RWPE2 (cell line): ENCODE data around the gene MS4A10.

Experiments used
- ATAC-seq: fragments of 200-7000 bp; cut with Tn5 transposase; 3 replicates; pipeline ENCODE4 v1.9.1; 2021; ENCODE audit warnings: low read depth
- DNase-seq: peaks from one replicate; pipeline ENCODE4 v3.0.0-alpha.2; 2020; ENCODE audit warnings: low spot score
- H3K27ac ChIP-seq: fragments of 450-650 bp; 2 replicates; pipeline ENCODE4 v1.5.1; 2017; ENCODE audit warnings: mild to moderate bottlenecking; ENCODE audit not compliant: poor library complexity, severe bottlenecking
- H3K27me3 ChIP-seq: fragments of 250-450 bp; sonication (Bioruptor Pico); 2 replicates; pipeline ENCODE4 v1.5.1; 2021; ENCODE audit warnings: mild to moderate bottlenecking, moderate library complexity; ENCODE audit not compliant: insufficient read depth, poor library complexity, severe bottlenecking
- H3K36me3 ChIP-seq: fragments of 250-450 bp; sonication (Bioruptor Pico); 2 replicates; pipeline ENCODE4 v1.5.1; 2020; ENCODE audit warnings: low read depth, mild to moderate bottlenecking, moderate library complexity
- H3K4me1 ChIP-seq: fragments of 250-450 bp; sonication (Bioruptor Pico); 2 replicates; pipeline ENCODE4 v1.5.1; 2021; ENCODE audit warnings: mild to moderate bottlenecking, moderate library complexity; ENCODE audit not compliant: insufficient read depth, poor library complexity, severe bottlenecking
- H3K4me3 ChIP-seq: fragments of 250-450 bp; sonication (Bioruptor Pico); 2 replicates; pipeline ENCODE4 v1.5.1; 2021; ENCODE audit warnings: mild to moderate bottlenecking, moderate library complexity; ENCODE audit not compliant: severe bottlenecking
- H3K9me3 ChIP-seq: fragments of 250-450 bp; sonication (Bioruptor Pico); 2 replicates; pipeline ENCODE4 v1.5.1; 2021; ENCODE audit warnings: mild to moderate bottlenecking, moderate library complexity; ENCODE audit not compliant: severe bottlenecking
- CTCF ChIP-seq: fragments of 450-650 bp; IDR thresholded peaks from one replicate; pipeline ENCODE4 v1.5.1; 2017; ENCODE audit warnings: mild to moderate bottlenecking, moderate library complexity; ENCODE audit not compliant: poor library complexity, severe bottlenecking

MS4A10 gene

GRCh38 chr11:60790726-60791125, 5.6 kb downstream of the MS4A10 start:
- Histone ChIP-seq H3K9me3 (no peaks in the 10 kb centered on the region), H3K4me1 (no peaks in the 10 kb centered on the region), H3K27me3 (no peaks in the 10 kb centered on the region), H3K27ac (no peak overlapping the region), H3K36me3 (no peaks in the 10 kb centered on the region), H3K4me3 (no peak overlapping the region)
- ATAC-seq (no peak), DNase-seq (no peak)
- TF ChIP-seq CTCF: no peak

- ATAC-seq (no peak), DNase-seq (no peak)
- no peak for TF ChIP-seq CTCF
- no peak overlapping the region for H3K27ac ChIP-seq
- no peaks in the 10 kb centered on the region for H3K4me1 ChIP-seq
- no peaks in the 10 kb centered on the region for H3K27me3 ChIP-seq
- H3K36me3 ChIP-seq: no peaks in the 10 kb centered on the region
- H3K4me3 ChIP-seq: no peak overlapping the region
- no peaks in the 10 kb centered on the region for H3K9me3 ChIP-seq
These were observed 6.2 kb downstream of the MS4A10 start for GRCh38 chr11:60791153-60791933.

GRCh38 chr11:60792521-60792920, 7.4 kb downstream of the MS4A10 start:
- H3K9me3 ChIP-seq: no peaks in the 10 kb centered on the region
- DNase-seq (no peak), ATAC-seq (no peak)
- H3K36me3 ChIP-seq: no peaks in the 10 kb centered on the region
- H3K27me3 ChIP-seq: no peaks in the 10 kb centered on the region
- no peak for TF ChIP-seq CTCF
- no peaks in the 10 kb centered on the region for H3K4me1 ChIP-seq
- H3K27ac ChIP-seq: no peak overlapping the region
- H3K4me3 ChIP-seq: no peak overlapping the region

GRCh38 chr11:60795291-60795690, 10.2 kb downstream of the MS4A10 start:
- Histone ChIP-seq H3K4me1 (no peaks in the 10 kb centered on the region), H3K4me3 (no peak overlapping the region), H3K9me3 (no peaks in the 10 kb centered on the region), H3K36me3 (no peaks in the 10 kb centered on the region), H3K27ac (no peak overlapping the region), H3K27me3 (no peaks in the 10 kb centered on the region)
- no peak for TF ChIP-seq CTCF
- ATAC-seq (no peak), DNase-seq (no peak)

GRCh38 chr11:60797846-60798630, 12.9 kb downstream of the MS4A10 start:
- Histone ChIP-seq H3K27me3 (no peaks in the 10 kb centered on the region), H3K9me3 (no peaks in the 10 kb centered on the region), H3K27ac (no peak overlapping the region), H3K36me3 (no peaks in the 10 kb centered on the region), H3K4me3 (no peak overlapping the region), H3K4me1 (no peaks in the 10 kb centered on the region)
- no peak for DNase-seq
- no peak for TF ChIP-seq CTCF
- no peak for ATAC-seq
